ENCODE results near the gene DOP1A. TPM values are rescaled to one million over a fixed set of nuclear protein-coding genes. Genes with fewer than 3 reads are reported as not detected.

Gene DOP1A
- total and polyA plus RNA-seq, 2 experiments from 2014 or later = 4.5 to 26.0 TPM

DNA sequence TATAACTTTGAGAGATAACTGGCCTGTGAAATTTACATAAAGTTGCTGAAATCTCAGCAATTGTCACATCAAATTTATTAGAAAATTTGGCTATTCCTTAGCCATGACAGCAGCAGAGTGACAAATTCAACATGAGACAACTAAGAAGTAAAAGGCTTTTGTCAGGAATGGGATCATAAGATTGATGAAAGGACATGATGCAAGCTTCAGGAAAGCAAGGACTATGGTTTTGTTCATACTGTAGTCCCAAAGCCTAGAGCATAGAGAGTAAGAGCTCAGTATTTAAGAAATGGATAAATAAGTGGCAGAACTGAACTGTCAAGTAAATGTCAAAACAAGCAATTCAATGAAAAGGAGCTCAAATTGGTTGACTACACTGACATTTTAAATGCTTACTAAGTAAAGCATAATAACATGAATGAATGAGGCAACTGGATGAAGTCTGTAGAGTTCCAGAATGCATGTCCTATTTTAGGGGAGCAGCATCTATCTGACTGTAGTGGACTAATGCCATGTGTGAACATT is 113.0 kb downstream of the DOP1A start:
- Histone ChIP-seq H3K27ac (no peak overlapping the region), H3K9me3 (ENCODE audit: low read depth) (no peaks in the 10 kb centered on the region), H3K4me3 (no peak overlapping the region), H3K4me1 (ENCODE audit: low read depth) (peaks cover 8% of the 10 kb centered on the region), H3K36me3 (peaks cover 25% of the 10 kb centered on the region), H3K27me3 (no peaks in the 10 kb centered on the region)
- DNase-seq (ENCODE audit: low read depth in 1 of 2, low spot score in 1 of 2) = no peak
- TF ChIP-seq, protein P1, sequence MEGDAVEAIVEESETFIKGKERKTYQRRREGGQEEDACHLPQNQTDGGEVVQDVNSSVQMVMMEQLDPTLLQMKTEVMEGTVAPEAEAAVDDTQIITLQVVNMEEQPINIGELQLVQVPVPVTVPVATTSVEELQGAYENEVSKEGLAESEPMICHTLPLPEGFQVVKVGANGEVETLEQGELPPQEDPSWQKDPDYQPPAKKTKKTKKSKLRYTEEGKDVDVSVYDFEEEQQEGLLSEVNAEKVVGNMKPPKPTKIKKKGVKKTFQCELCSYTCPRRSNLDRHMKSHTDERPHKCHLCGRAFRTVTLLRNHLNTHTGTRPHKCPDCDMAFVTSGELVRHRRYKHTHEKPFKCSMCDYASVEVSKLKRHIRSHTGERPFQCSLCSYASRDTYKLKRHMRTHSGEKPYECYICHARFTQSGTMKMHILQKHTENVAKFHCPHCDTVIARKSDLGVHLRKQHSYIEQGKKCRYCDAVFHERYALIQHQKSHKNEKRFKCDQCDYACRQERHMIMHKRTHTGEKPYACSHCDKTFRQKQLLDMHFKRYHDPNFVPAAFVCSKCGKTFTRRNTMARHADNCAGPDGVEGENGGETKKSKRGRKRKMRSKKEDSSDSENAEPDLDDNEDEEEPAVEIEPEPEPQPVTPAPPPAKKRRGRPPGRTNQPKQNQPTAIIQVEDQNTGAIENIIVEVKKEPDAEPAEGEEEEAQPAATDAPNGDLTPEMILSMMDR (IDR thresholded peaks at IDR 0.05; ENCODE audit: low read depth, low read length) = no peak

DNA sequence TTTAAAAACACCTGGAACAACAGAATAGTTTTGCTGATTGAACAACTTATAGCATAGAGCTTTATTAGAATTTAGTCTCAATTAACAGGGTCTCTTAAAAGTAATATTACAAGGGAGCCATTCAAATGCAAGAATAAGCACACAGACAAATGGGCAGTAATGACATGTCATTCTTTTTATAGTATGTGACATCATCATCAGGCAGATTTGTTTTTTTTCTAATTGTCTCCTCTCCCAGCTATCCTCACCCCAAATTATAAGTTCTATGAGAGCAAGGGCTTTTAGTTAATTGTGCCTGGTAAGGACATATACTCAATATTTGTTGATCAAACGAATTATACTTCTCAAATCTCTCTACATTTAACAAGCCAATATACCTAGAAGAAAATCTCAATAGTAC is 114.6 kb downstream of the DOP1A start:
- TF ChIP-seq, protein P1 (IDR thresholded peaks at IDR 0.05; ENCODE audit: low read depth, low read length) = no peak
- Histone ChIP-seq H3K36me3 (peaks cover 35% of the 10 kb centered on the region), H3K9me3 (ENCODE audit: low read depth) (no peaks in the 10 kb centered on the region), H3K27me3 (no peaks in the 10 kb centered on the region), H3K4me1 (ENCODE audit: low read depth) (peaks cover 8% of the 10 kb centered on the region), H3K27ac (no peak overlapping the region), H3K4me3 (no peak overlapping the region)
- DNase-seq (ENCODE audit: low read depth in 1 of 2, low spot score in 1 of 2) = no peak

DNA sequence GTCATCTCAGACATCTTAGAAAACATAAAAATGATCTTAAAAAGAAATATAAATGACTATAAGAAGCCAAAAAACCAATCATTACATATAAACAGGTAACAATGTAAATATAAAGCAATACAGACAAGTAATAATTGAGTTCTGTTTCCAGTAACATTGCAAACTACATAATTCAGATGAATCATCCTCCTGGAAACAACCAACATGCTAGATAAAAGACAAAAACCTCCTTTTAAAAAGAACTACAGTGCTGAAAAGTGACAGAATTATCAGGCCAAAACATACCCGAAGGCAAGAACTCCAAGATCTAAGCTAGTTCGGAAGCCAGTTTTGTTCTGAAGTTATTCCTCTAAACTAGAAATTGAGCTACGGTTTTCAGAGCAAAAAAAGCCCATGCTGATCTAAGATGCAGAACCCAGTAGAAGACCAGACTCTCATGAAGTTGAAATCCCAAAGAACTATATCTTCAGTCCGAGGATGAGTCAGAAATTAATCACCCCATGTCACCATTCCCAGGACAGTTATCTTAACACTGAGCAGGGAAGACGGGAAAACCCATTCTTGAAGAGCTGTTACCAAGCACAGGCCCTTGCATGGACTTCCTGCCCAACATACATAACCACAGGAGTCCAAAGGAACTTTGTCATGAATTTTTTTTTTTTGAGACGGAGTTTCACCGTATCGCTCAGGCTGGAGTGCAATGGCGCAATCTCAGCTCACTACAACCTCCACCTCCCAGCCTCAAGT is 115.8 kb downstream of the DOP1A start:
- TF ChIP-seq, protein P1 (IDR thresholded peaks at IDR 0.05; ENCODE audit: low read depth, low read length) = no peak
- H3K4me3 ChIP-seq = no peak overlapping the region
- no peaks in the 10 kb centered on the region for H3K27me3 ChIP-seq
- H3K9me3 ChIP-seq (ENCODE audit: low read depth) = no peaks in the 10 kb centered on the region
- H3K27ac ChIP-seq = no peak overlapping the region
- peaks cover 39% of the 10 kb centered on the region for H3K36me3 ChIP-seq
- DNase-seq (ENCODE audit: low read depth in 1 of 2, low spot score in 1 of 2) = peak in 1 of 2 donors; percentile 97
- peaks cover 8% of the 10 kb centered on the region for H3K4me1 ChIP-seq (ENCODE audit: low read depth)

DNA sequence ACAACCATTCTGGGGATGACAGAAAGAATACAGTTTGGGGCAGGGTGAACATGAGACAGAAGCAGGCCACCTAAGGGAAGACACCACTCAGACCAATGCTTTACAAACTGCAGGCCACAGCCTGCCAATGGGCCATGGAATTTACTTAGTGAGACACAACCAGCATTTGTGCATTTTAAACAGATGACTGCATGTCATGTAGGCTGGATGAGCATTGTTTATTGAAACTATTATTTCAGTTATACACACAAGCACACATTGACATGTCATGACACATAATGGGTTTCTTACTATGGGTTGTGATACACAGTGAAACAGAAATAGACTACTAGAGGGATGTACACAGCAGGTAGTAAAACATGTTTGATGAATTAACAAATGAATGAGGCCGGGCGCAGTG is 117.6 kb downstream of the DOP1A start:
- Histone ChIP-seq H3K36me3 (peaks cover 46% of the 10 kb centered on the region), H3K4me3 (no peak overlapping the region), H3K27ac (no peak overlapping the region), H3K9me3 (ENCODE audit: low read depth) (no peaks in the 10 kb centered on the region), H3K27me3 (no peaks in the 10 kb centered on the region), H3K4me1 (ENCODE audit: low read depth) (peaks cover 8% of the 10 kb centered on the region)
- TF ChIP-seq, protein P1 (IDR thresholded peaks at IDR 0.05; ENCODE audit: low read depth, low read length) = no peak
- no peak for DNase-seq (ENCODE audit: low read depth in 1 of 2, low spot score in 1 of 2)

DNA sequence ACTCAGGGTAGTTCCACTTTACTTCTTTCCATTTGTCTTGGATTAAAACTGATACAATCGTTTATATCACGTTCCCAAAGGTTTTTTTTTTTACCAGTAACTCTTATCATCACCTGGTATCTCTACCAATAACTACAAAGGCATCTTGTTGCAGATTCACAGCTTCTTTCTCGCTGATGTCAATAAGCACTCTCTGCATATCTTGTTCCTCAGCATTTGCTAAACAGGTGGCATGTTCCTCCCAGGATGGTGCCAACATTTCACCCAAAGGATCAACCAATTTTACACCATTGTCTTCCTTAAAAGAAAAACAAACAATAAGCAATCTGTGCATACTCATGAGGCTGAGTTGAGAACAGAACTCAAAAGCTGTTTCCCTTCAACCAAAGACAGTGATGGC is 121.0 kb downstream of the DOP1A start:
- H3K36me3 ChIP-seq = peaks cover 53% of the 10 kb centered on the region
- no peak for DNase-seq (ENCODE audit: low read depth in 1 of 2, low spot score in 1 of 2)
- H3K4me1 ChIP-seq (ENCODE audit: low read depth) = no peaks in the 10 kb centered on the region
- no peak overlapping the region for H3K27ac ChIP-seq
- H3K9me3 ChIP-seq (ENCODE audit: low read depth) = no peaks in the 10 kb centered on the region
- H3K27me3 ChIP-seq = no peaks in the 10 kb centered on the region
- no peak overlapping the region for H3K4me3 ChIP-seq
- TF ChIP-seq, protein P1 (IDR thresholded peaks at IDR 0.05; ENCODE audit: low read depth, low read length) = no peak
